HCT116 (cell line): ENCODE data around the gene CACNA1C. TPM values are rescaled to one million over a fixed set of nuclear protein-coding genes. Genes with fewer than 3 reads are reported as not detected.

Experiments
- ATAC-seq: fragments of 200-7000 bp; cut with Tn5 transposase; 2 replicates; pipeline ENCODE4 v1.9.1; 2020; ENCODE audit warnings: mild to moderate bottlenecking, moderate library complexity
- BruUV-seq: library from RNA; stranded (reverse); fragments of 400-500 nt; replicated peaks from 2 replicates; lab custom pipeline; 2021; lab: Mats Ljungman, UMichigan
- CTCF ChIA-PET: fragments of 300-600 bp; sonication (Branson Sonifier 250); formaldehyde crosslinking; loops from one replicate; lab custom pipeline; 2021; ENCODE audit warnings: antibody characterized with exemption; lab: Charles Lee
- POLR2A ChIA-PET: fragments of 300-600, 350-600 bp; sonication (Branson Sonifier 250); formaldehyde crosslinking; loops from one replicate; lab custom pipeline; 2021; ENCODE audit warnings: antibody characterized with exemption; lab: Charles Lee
- RAD21 ChIA-PET, 2 experiments: fragments of 300-600 bp; sonication (Branson Sonifier 250); formaldehyde crosslinking; loops; one replicate each; lab custom pipeline; 2023; ENCODE audit warnings: low total read pairs in 2 of 2; ENCODE audit not compliant: uncharacterized antibody in 2 of 2, unreplicated experiment in 2 of 2, low non-redundant PET in 1 of 2; lab: Charles Lee
- DNase-seq: peaks from one replicate; pipeline ENCODE4 v3.0.0-alpha.2; 2010; ENCODE audit warnings: low read depth, low spot score
- H2AFZ ChIP-seq: fragments of 200-600 bp; shearing (Covaris generic), sonication (generic); 2 replicates; pipeline ENCODE4 v1.6.1; 2017; ENCODE audit warnings: low read depth, mixed run types, mixed read lengths, antibody characterized with exemption, low read length; ENCODE audit not compliant: poor library complexity, severe bottlenecking
- H3K27ac ChIP-seq: 2 replicates; pipeline ENCODE4 v1.5.1; 2012; ENCODE audit warnings: low read depth, low read length
- H3K27me3 ChIP-seq: fragments of 200-600 bp; sonication (generic); 2 replicates; pipeline ENCODE4 v1.6.1; 2016; ENCODE audit warnings: mixed run types, low read length, mixed read lengths; ENCODE audit not compliant: insufficient read depth
- H3K36me3 ChIP-seq, 2 experiments: fragments of 200-500 bp in 1 of 2; fragments of 200-600 bp in 1 of 2; sonication (Bioruptor generic) in 1 of 2; sonication (generic) in 1 of 2; 2 replicates each; pipeline versions ENCODE4 v1.5.1 to v1.6.1; 2014 to 2016; ENCODE audit warnings: low read length in 2 of 2, inconsistent platforms in 1 of 2, mixed read lengths in 1 of 2, mixed run types in 1 of 2; ENCODE audit not compliant: insufficient read depth in 2 of 2, control insufficient read depth in 1 of 2
- H3K4me1 ChIP-seq, 2 experiments: fragments of 200-600 bp in 1 of 2; sonication (generic) in 1 of 2; 2 replicates each; pipeline versions ENCODE4 v1.5.1 to v1.6.1; 2012 to 2017; ENCODE audit warnings: low read length in 2 of 2, inconsistent platforms in 1 of 2, mild to moderate bottlenecking in 1 of 2, mixed read lengths in 1 of 2, mixed run types in 1 of 2, moderate library complexity in 1 of 2; ENCODE audit not compliant: insufficient read depth in 2 of 2, control insufficient read depth in 1 of 2
- H3K4me2 ChIP-seq: fragments of 200-600 bp; sonication (generic); 2 replicates; pipeline ENCODE4 v1.6.1; 2017; ENCODE audit warnings: mixed run types, low read length, mixed read lengths
- H3K4me3 ChIP-seq, 2 experiments: fragments of 200-600 bp in 1 of 2; sonication (generic) in 1 of 2; replicated peaks in 1 of 2; 2 replicates each; pipeline ENCODE4 v1.5.1; 2011 to 2016; ENCODE audit warnings: low read length in 2 of 2, control low read depth in 1 of 2, low read depth in 1 of 2, mild to moderate bottlenecking in 1 of 2, mixed read lengths in 1 of 2, mixed run types in 1 of 2
- H3K79me2 ChIP-seq: fragments of 200-600 bp; sonication (generic); 2 replicates; pipeline ENCODE4 v1.6.1; 2017; ENCODE audit warnings: mild to moderate bottlenecking, mixed run types, low read length, moderate library complexity, mixed read lengths; ENCODE audit not compliant: insufficient read depth
- H3K9ac ChIP-seq: fragments of 200-600 bp; sonication (generic); 2 replicates; pipeline ENCODE4 v1.6.1; 2016; ENCODE audit warnings: low read length, mixed read lengths
- H3K9me2 ChIP-seq: fragments of 200-600 bp; sonication (generic), shearing (Covaris generic); 2 replicates; pipeline ENCODE4 v1.6.1; 2017; ENCODE audit warnings: mixed run types, mild to moderate bottlenecking, moderate library complexity; ENCODE audit not compliant: insufficient read depth
- H3K9me3 ChIP-seq, 2 experiments: fragments of 200-500 bp in 1 of 2; fragments of 200-600 bp in 1 of 2; sonication (Bioruptor generic) in 1 of 2; sonication (generic) in 1 of 2; 2 replicates each; pipeline ENCODE4 v1.6.1; 2014 to 2017; ENCODE audit warnings: low read length in 2 of 2, mixed read lengths in 2 of 2, inconsistent platforms in 1 of 2, low read depth in 1 of 2, mild to moderate bottlenecking in 1 of 2, mixed run types in 1 of 2, moderate library complexity in 1 of 2; ENCODE audit not compliant: control insufficient read depth in 1 of 2, insufficient read depth in 1 of 2
- H4K20me1 ChIP-seq: fragments of 200-600 bp; sonication (generic), shearing (Covaris generic); 2 replicates; pipeline ENCODE4 v1.6.1; 2017; ENCODE audit warnings: mixed run types, mild to moderate bottlenecking, moderate library complexity; ENCODE audit not compliant: insufficient read depth
- ATF3 ChIP-seq: IDR thresholded peaks from 2 replicates; pipeline ENCODE4 v1.6.1; 2012
- CBX3 ChIP-seq: IDR thresholded peaks from 2 replicates; pipeline ENCODE4 v1.6.1; 2012; ENCODE audit warnings: low read depth
- CTCF ChIP-seq, 3 experiments: fragments of 200-600 bp in 1 of 3; sonication (generic) in 1 of 3; IDR thresholded peaks in 2 of 3; conservative IDR thresholded peaks in 1 of 3; 2 replicates each; pipeline ENCODE4 v1.5.1; 2012 to 2017; ENCODE audit warnings: low read depth in 2 of 3, low read length in 2 of 3, antibody characterized with exemption in 1 of 3, borderline replicate concordance in 1 of 3, control low read depth in 1 of 3, mild to moderate bottlenecking in 1 of 3, mixed read lengths in 1 of 3, mixed run types in 1 of 3, moderate library complexity in 1 of 3; ENCODE audit not compliant: insufficient read depth in 1 of 3
- EGR1 ChIP-seq: IDR thresholded peaks from 2 replicates; pipeline ENCODE4 v1.6.1; 2012; ENCODE audit warnings: low read depth
- ELF1 ChIP-seq: IDR thresholded peaks from 2 replicates; pipeline ENCODE4 v1.6.1; 2012; ENCODE audit warnings: low read depth, borderline replicate concordance
- EZH2phosphoT487 ChIP-seq: fragments of 200-600 bp; IDR thresholded peaks from 2 replicates; pipeline ENCODE4 v1.6.1; 2018; ENCODE audit warnings: antibody characterized with exemption, borderline replicate concordance
- MAX ChIP-seq: IDR thresholded peaks from 2 replicates; pipeline ENCODE4 v1.6.1; 2012
- POLR2A ChIP-seq: IDR thresholded peaks from 2 replicates; pipeline ENCODE4 v1.7.0; 2011; ENCODE audit warnings: borderline replicate concordance; ENCODE audit not compliant: insufficient read depth, insufficient read length; ENCODE audit errors: extremely low read depth
- POLR2AphosphoS5 ChIP-seq: IDR thresholded peaks from 2 replicates; pipeline ENCODE4 v1.6.1; 2011; ENCODE audit warnings: mild to moderate bottlenecking, low read depth, low read length, moderate library complexity
- REST ChIP-seq: IDR thresholded peaks from 2 replicates; pipeline ENCODE4 v1.6.1; 2012; ENCODE audit warnings: low read depth
- SIN3A ChIP-seq: IDR thresholded peaks from 2 replicates; pipeline ENCODE4 v1.6.1; 2012; ENCODE audit warnings: low read depth
- SP1 ChIP-seq: IDR thresholded peaks from 2 replicates; pipeline ENCODE4 v1.6.1; 2012; ENCODE audit warnings: low read depth
- SRF ChIP-seq: IDR thresholded peaks from 2 replicates; pipeline ENCODE4 v1.6.1; 2012; ENCODE audit warnings: low read depth
- YY1 ChIP-seq: IDR thresholded peaks from 2 replicates; pipeline ENCODE4 v1.6.1; 2011; ENCODE audit warnings: low read length, low read depth, moderate library complexity, mild to moderate bottlenecking; ENCODE audit not compliant: insufficient replicate concordance; ENCODE audit errors: extremely low read depth
- ZBTB33 ChIP-seq: IDR thresholded peaks from 2 replicates; pipeline ENCODE4 v1.6.1; 2011; ENCODE audit warnings: mild to moderate bottlenecking, low read length, moderate library complexity; ENCODE audit not compliant: insufficient replicate concordance; ENCODE audit errors: extremely low read depth
- ZFX ChIP-seq: fragments of 450-650 bp; IDR thresholded peaks from 2 replicates; pipeline ENCODE4 v1.6.1; 2017
- intact Hi-C: fragments of 100-400 bp; cut with micrococcal nuclease; formaldehyde crosslinking; loops from 2 replicates; pipeline ENCODE4 v1.10.0; 2022
- total RNA-seq: library from RNA; stranded (reverse); gene quantifications from one replicate; pipeline ENCODE4 v1.2.1, GENCODE V29; 2021; ENCODE audit not compliant: unreplicated experiment

CACNA1C gene
- total RNA-seq, 1 experiment from 2014 or later: 0.05 TPM

- no peak overlapping the region for H3K27ac ChIP-seq
- ChIA-PET CTCF (no interaction called here), RAD21 (no interaction called here), POLR2A (no interaction called here)
- TF ChIP-seq CBX3 (no peak), CTCF (IDR thresholded peaks at IDR 0.05 in 2 of 3, conservative IDR thresholded peaks at IDR 0.05 in 1 of 3; ENCODE audit: borderline replicate concordance in 1 of 3, insufficient read depth in 1 of 3, low read depth in 2 of 3, low read length in 2 of 3) (no peak), EGR1 (no peak), SIN3A (no peak), ELF1 (no peak), SRF (no peak), ZBTB33 (no peak), ZFX (no peak), MAX (no peak), SP1 (no peak), POLR2AphosphoS5 (no peak), ATF3 (no peak), EZH2phosphoT487 (no peak), YY1 (no peak), REST (no peak), POLR2A (no peak)
- ATAC-seq: no peak
- no peaks in the 10 kb centered on the region for H3K36me3 ChIP-seq
- BruUV-seq: no TSS peak
- no peak overlapping the region for H3K4me2 ChIP-seq
- H3K27me3 ChIP-seq: no peaks in the 10 kb centered on the region; the same call in 1 of the 2 replicates
- H4K20me1 ChIP-seq: no peaks in the 10 kb centered on the region
- H2AFZ ChIP-seq: no peak overlapping the region
- H3K9ac ChIP-seq: no peak overlapping the region
- H3K9me2 ChIP-seq: no peaks in the 10 kb centered on the region
- no peaks in the 10 kb centered on the region for H3K79me2 ChIP-seq
- no peaks in the 10 kb centered on the region for H3K4me1 ChIP-seq
- intact Hi-C loops: no loop called here
- DNase-seq: no peak
- H3K9me3 ChIP-seq: no peaks in the 10 kb centered on the region
- H3K4me3 ChIP-seq: no peak overlapping the region
These were observed 397.8 kb downstream of the CACNA1C start for GRCh38 chr12:2450553-2450952.
